NCI-H1436 (cell line): ENCODE data around the gene SLC8B1.

Experiments used
- DNase-seq: peaks from one replicate; lab custom pipeline; 2025; lab: John Stamatoyannopoulos, UW

The SLC8B1 gene

GRCh38 chr12:113269257-113269943, 65.5 kb downstream of the SLC8B1 start:
- no peak for DNase-seq

GRCh38 chr12:113268621-113269020, 66.3 kb downstream of the SLC8B1 start:
- no peak for DNase-seq

- DNase-seq, result no peak
Measured at GRCh38 chr12:113268136-113268535, 66.8 kb downstream of the SLC8B1 start.

- no peak for DNase-seq
Measured at GRCh38 chr12:113267621-113268020, 67.3 kb downstream of the SLC8B1 start.

- no peak for DNase-seq
Measured at GRCh38 chr12:113266106-113266895, 68.6 kb downstream of the SLC8B1 start.

- DNase-seq, result no peak
Measured at GRCh38 chr12:113263431-113263963, 71.4 kb downstream of the SLC8B1 start.

- DNase-seq, result no peak
Measured at GRCh38 chr12:113262710-113263109, 72.2 kb downstream of the SLC8B1 start.

GRCh38 chr12:113261847-113262470, 73.0 kb downstream of the SLC8B1 start:
- DNase-seq, result no peak

GRCh38 chr12:113260636-113261300, 74.1 kb downstream of the SLC8B1 start:
- no peak for DNase-seq

GRCh38 chr12:113260127-113260526, 74.8 kb downstream of the SLC8B1 start:
- DNase-seq, result no peak

- DNase-seq, result no peak
Measured at GRCh38 chr12:113257564-113257963, 77.3 kb downstream of the SLC8B1 start.

- no peak for DNase-seq
Measured at GRCh38 chr12:113254298-113254697, 80.6 kb downstream of the SLC8B1 start.

GRCh38 chr12:113253532-113254285, 81.2 kb downstream of the SLC8B1 start:
- no peak for DNase-seq

GRCh38 chr12:113252494-113252893, 82.4 kb downstream of the SLC8B1 start:
- no peak for DNase-seq

- no peak for DNase-seq
Measured at GRCh38 chr12:113251404-113252070, 83.4 kb downstream of the SLC8B1 start.

- DNase-seq, result no peak
Measured at GRCh38 chr12:113250045-113250444, 84.9 kb downstream of the SLC8B1 start.

GRCh38 chr12:113249546-113249945, 85.4 kb downstream of the SLC8B1 start:
- DNase-seq, result no peak

GRCh38 chr12:113248842-113249435, 86.0 kb downstream of the SLC8B1 start:
- DNase-seq, result no peak
